Kidney tubule cell (primary cell): Measurements from ENCODE around the gene ZNF766.
"Not testable (repeated sequence)": the region's sequence is repeated elsewhere in the genome, so short reads cannot be mapped to it uniquely, and the experiment has no call there.

Experiments used
- DNase-seq: peaks from one replicate; pipeline ENCODE4 v3.0.0-alpha.2; 2018; ENCODE audit warnings: low spot score

Gene ZNF766

GRCh38 chr19:52275988-52276387 is 6.6 kb downstream of the ZNF766 start:
- DNase-seq: no peak

DNA sequence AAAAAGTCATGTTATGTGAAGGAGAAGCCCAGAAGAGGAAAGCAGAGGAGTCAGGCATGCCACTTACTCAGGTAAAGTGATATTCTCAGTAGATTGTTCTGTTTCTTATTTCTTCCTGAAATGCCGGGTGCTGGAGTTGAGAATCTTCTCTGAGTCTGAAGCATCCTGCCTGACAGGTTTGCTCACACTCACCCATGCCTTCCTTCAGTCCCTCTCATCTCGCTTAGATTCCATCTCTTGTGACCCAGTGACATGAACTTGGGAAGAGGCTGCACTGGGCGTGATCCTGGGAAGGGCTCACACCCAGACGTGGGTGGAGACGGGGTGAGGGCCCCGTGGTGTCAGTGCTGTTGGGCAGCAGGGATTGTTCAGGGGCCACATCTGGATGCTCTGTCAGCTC is 8.1 kb downstream of the ZNF766 start:
- no peak for DNase-seq

DNA sequence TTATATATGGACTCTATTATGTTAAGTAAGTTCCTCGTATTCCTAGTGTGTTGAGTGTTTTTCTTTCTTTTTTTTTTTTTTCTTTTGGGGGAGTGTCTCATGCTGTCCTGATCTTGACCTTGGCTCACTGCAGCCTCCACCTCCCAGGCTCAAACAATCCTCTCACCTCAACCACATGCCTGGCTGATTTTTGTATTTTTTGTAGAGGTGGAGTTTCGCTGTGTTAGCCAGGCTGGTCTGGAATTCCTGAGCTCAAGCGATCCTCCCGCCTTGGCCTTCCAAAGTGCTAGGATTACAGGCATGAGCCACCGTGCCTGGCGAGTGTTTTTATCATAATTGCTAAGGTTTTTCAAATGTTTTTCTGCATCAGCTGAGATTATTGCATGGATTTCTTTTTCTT is 16.9 kb downstream of the ZNF766 start:
- DNase-seq: no peak

DNA sequence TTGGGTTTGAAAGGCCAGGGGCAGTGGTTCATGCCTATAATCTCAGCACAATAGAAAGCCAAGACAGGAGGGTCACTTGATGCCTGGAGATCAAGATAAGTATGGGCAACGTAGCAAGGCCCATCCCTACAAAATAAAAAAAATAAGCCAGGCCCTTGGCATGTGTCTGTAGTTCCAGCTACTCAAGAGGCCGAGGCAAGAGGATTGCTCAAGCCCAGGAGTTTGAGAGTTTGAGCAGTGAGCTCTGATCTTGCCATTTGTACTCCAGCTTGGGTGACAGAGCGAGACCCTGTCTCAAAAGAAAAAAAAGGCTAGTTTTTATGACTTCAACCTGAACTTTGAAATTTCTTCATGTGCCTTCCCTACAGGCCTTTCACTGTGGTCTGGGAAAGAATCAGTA is 22.4 kb downstream of the ZNF766 start:
- no peak for DNase-seq

DNA sequence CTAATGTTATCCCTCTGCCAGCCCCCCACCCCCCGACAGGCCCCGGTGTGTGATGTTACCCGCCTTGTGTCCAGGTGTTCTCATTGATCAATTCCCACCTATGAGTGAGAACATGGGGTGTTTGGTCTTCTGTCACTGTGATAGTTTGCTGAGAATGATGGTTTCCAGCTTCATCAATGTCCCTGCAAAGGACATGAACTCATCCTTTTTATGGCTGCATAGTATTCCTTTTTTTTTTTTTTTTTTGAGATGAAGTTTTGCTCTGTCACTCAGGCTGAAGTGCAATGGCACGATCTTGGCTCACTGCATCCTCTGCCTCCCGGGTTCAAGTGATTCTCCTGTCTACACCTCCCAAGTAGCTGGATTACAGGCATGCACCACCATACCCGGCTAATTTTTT is 23.6 kb downstream of the ZNF766 start:
- DNase-seq: not testable (repeated sequence)

GRCh38 chr19:52296400-52296772 is 27.0 kb downstream of the ZNF766 start:
- no peak for DNase-seq

GRCh38 chr19:52296773-52297600 is 27.6 kb downstream of the ZNF766 start, which contains the start of gene ZNF480:
Gene ZNF480, plus strand, starts transcription at chr19:52297169. Its CDS starts 3,244 bp downstream, at chr19:52300413.
- DNase-seq: peak; percentile 90

DNA sequence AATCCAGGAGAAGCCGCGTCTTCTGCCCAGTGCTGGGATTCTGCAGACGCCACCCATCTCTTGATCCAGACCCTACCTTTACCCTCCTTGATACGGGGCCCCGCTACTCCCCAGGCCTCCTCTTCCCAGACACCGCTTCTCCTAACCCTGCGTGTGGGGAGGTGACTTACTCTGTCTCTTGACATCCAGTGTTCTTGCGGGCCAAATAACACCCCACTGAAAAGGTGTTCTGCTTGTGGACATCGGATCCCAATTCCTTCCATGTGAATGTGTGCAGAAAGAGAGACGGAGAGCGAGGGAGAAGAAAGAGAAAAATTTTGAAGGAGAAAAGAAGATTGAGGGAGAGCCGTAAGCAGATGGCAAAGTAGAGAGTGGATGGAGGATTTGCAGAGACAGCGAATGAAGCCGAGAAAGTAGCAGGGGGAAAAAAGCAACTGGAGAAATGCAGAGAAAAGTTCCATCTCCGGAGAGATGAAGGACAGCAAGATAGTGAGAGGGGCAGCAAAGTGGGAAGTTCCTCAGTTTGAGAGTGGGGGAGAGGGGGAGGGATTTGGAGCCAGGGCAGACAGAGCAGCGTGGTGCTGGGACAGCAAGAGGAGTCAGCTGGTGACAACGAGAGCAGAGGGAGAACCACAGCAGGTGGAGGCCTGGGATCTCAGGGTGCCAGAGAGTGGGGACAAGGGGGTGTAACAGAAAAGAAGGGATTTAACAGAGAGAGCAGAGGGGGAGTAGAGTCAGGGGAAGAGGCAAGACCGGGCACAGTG is 28.4 kb downstream of the ZNF766 start:
- peak; percentile 11 for DNase-seq

DNA sequence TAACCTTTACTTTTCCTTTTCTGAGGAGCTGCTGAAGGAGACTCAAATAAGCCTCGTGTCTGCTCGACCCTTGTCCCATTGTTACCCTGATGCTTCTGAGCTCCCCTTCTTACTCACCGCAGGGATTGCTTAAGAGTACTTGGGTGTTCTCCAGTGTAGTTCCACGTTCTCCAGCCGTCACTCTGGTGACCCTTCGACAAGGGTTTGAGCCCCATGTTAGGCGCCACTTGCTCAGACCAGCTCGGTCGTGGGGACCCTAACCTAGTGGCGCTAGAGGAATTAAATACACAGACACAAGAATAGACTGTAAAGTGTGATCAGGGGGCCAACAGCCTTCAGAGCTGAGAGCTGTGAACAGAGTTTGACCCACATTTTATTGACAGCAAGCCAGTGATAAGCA is 37.9 kb downstream of the ZNF766 start:
- no peak for DNase-seq

- DNase-seq: no peak
These were observed 53.0 kb downstream of the ZNF766 start for GRCh38 chr19:52322429-52322828.

GRCh38 chr19:52331757-52332156 is 62.4 kb downstream of the ZNF766 start:
- no peak for DNase-seq

DNA sequence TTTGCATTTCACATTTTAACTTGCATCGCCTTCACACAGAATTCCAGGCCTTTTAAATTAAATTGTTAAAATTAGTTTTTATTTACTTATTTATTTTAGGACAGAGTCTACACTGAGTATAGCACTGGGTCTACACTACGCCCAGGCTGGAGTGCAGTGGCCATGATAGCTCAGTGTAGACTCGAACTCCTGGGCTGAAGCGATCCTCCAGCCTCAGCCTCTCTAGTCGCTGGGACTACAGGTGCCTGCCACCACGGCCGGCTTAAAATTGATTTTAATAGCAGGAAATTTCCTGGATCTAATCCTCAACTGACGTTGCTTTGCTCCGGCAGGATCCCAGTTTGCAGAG is 66.4 kb downstream of the ZNF766 start:
- no peak for DNase-seq

DNA sequence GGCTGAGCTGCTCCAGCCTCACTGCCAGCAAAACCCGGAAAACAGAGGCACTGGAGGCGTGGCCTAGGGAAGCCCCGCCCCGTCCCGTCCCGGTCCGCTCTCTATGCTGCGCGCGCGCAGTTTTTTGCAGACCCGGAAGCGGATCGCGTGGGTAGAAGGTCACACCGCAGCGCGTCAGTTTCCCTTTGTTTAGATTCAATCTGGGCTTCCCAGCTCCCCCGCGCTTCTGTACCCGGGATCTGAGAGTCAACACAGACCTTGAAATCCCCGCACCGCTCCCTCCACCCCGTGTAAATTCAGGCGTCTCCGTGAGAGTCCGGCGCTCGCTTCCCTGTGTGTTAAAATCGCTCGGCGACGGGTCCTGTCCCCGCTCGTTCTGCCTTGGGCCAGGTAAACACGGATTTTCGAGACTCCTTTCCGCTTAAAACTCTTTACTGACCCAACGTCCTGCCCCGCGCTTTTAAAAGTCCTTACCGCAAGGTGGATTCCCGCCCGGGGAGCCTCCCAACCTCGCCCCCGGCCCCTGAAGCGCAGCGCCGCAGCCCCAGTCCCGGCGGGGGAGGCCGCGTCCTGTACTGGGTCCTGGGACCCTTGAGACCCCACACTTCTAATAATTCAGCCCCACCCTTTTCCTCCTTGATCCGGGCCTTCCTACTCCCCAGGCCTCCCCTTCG is 66.9 kb downstream of the ZNF766 start, which contains the start of gene ZNF610:
TSS of gene ZNF610 (plus strand) at position 127 of the 674 bp plus-strand sequence. CDS start 12,930 bp downstream, outside the sequence.
- DNase-seq: peak; percentile 85

DNA sequence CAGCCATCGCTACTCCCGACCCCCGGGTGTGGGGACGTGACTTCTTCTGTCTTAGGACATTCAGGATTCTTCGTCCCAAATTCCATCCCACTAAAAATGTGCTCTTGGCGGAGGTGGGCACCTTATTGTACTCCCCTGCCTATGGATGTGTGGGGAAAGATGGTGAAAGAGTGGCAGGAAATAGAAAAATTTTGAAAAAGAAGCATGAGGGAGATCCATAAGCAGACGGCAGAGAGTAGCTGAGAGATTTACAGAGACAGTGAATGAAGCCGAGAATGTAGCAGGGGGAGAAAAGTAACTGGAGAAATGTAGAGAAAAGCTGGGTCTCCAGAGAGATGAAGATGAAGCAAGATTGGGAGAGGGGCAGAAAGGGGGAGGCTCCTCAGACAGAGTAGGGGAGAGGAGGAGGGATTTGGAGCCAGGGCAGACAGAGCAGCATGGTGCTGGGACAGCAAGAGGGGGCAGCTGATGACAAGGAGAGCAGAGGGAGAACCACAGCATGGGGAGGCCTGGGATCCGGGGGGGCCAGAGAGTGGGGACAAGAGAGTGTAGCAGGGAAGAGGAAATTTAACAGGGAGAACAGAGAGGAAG is 67.5 kb downstream of the ZNF766 start:
- peak; percentile 6 for DNase-seq

GRCh38 chr19:52339022-52339421 is 69.6 kb downstream of the ZNF766 start:
- not testable (repeated sequence) for DNase-seq

- peak; percentile 36 for DNase-seq
These were observed 74.2 kb downstream of the ZNF766 start for GRCh38 chr19:52343548-52343947.

DNA sequence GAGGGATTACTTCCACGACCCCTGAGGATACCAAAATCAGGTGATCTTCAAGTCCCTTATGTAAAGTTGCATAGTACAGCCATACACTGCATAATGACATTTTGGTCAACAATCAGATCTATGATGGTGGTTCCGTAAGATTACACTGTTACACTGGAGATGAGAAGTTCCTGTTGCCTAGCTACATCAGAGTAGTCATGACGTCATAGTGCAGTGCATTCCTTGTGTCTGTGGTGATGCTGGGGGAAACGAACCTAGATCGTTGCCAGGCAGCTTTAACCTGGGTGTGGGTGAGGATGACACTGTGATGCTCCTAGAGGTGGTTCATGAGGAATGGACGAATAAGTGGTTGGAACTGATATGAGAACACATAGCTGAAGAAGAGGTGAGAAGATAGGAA is 75.8 kb downstream of the ZNF766 start:
- peak; percentile 4 for DNase-seq
